Measurements from ENCODE around the gene FAM180B.

DNA sequence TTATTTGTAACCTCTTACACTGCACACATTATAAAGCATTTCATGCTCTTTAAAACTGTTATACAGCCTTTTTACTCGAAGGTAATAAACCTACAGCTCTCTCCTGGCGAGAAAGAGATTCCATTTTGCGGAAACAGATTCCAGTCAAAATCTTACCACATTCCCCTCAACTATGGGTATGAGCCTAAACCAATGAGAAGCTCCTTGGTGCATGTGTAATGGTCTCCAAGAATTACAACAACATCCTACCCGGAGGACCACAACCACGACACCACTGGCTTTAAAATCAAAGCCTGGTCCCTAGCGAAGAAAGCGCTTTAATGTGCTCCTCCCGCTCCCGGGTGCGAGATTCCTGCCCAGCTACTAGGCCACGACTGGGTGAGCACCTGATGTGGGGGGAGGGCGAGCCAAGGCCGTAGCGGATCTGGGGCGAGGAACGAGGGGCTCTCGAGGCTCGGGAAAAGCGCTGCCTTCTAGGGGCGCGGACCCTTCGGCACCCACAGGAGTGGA lies 34.4 kb upstream of the FAM180B start:
- TF ChIP-seq, protein P1, sequence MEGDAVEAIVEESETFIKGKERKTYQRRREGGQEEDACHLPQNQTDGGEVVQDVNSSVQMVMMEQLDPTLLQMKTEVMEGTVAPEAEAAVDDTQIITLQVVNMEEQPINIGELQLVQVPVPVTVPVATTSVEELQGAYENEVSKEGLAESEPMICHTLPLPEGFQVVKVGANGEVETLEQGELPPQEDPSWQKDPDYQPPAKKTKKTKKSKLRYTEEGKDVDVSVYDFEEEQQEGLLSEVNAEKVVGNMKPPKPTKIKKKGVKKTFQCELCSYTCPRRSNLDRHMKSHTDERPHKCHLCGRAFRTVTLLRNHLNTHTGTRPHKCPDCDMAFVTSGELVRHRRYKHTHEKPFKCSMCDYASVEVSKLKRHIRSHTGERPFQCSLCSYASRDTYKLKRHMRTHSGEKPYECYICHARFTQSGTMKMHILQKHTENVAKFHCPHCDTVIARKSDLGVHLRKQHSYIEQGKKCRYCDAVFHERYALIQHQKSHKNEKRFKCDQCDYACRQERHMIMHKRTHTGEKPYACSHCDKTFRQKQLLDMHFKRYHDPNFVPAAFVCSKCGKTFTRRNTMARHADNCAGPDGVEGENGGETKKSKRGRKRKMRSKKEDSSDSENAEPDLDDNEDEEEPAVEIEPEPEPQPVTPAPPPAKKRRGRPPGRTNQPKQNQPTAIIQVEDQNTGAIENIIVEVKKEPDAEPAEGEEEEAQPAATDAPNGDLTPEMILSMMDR (conservative IDR thresholded peaks at IDR 0.05; ENCODE audit: low read depth in 2 of 2) = no peak
- TF ChIP-seq, protein P2, sequence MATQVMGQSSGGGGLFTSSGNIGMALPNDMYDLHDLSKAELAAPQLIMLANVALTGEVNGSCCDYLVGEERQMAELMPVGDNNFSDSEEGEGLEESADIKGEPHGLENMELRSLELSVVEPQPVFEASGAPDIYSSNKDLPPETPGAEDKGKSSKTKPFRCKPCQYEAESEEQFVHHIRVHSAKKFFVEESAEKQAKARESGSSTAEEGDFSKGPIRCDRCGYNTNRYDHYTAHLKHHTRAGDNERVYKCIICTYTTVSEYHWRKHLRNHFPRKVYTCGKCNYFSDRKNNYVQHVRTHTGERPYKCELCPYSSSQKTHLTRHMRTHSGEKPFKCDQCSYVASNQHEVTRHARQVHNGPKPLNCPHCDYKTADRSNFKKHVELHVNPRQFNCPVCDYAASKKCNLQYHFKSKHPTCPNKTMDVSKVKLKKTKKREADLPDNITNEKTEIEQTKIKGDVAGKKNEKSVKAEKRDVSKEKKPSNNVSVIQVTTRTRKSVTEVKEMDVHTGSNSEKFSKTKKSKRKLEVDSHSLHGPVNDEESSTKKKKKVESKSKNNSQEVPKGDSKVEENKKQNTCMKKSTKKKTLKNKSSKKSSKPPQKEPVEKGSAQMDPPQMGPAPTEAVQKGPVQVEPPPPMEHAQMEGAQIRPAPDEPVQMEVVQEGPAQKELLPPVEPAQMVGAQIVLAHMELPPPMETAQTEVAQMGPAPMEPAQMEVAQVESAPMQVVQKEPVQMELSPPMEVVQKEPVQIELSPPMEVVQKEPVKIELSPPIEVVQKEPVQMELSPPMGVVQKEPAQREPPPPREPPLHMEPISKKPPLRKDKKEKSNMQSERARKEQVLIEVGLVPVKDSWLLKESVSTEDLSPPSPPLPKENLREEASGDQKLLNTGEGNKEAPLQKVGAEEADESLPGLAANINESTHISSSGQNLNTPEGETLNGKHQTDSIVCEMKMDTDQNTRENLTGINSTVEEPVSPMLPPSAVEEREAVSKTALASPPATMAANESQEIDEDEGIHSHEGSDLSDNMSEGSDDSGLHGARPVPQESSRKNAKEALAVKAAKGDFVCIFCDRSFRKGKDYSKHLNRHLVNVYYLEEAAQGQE (IDR thresholded peaks at IDR 0.05; ENCODE audit: unreplicated experiment) = no peak
- no peak for TF ChIP-seq EZH2 (IDR thresholded peaks at IDR 0.05; ENCODE audit: low read depth, unreplicated experiment)
- TF ChIP-seq CREB1 (CRISPR knock-in tag; IDR thresholded peaks at IDR 0.05; ENCODE audit: low read depth) = no peak
- no peak for TF ChIP-seq POLR2AphosphoS5 (IDR thresholded peaks at IDR 0.05; ENCODE audit: low read depth)
- TF ChIP-seq, protein P3, sequence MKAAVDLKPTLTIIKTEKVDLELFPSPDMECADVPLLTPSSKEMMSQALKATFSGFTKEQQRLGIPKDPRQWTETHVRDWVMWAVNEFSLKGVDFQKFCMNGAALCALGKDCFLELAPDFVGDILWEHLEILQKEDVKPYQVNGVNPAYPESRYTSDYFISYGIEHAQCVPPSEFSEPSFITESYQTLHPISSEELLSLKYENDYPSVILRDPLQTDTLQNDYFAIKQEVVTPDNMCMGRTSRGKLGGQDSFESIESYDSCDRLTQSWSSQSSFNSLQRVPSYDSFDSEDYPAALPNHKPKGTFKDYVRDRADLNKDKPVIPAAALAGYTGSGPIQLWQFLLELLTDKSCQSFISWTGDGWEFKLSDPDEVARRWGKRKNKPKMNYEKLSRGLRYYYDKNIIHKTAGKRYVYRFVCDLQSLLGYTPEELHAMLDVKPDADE (IDR thresholded peaks at IDR 0.05) = no peak
- TF ChIP-seq EZH2phosphoT487 (IDR thresholded peaks at IDR 0.05; ENCODE audit: unreplicated experiment) = no peak
- no peak for TF ChIP-seq JUNB (IDR thresholded peaks at IDR 0.05; ENCODE audit: unreplicated experiment)
- no peak for TF ChIP-seq ZNF114 (CRISPR knock-in tag; IDR thresholded peaks at IDR 0.05)
- no peak for TF ChIP-seq NANOG (IDR thresholded peaks at IDR 0.05; ENCODE audit: borderline replicate concordance)
- no peak for TF ChIP-seq STAT1 (IDR thresholded peaks at IDR 0.05; ENCODE audit: unreplicated experiment)
